OCI-LY3 (cell line): Measurements from ENCODE around the gene ING4.

Source experiments
- H2AFZ ChIP-seq: fragments of 200-600, 300-600 bp; shearing (Covaris generic); 2 replicates; pipeline ENCODE4 v1.6.0; 2014; ENCODE audit warnings: antibody characterized with exemption, low read depth, low read length
- H3K27ac ChIP-seq: fragments of 200-600, 300-600 bp; sonication (generic); 2 replicates; pipeline ENCODE4 v1.5.1; 2014; ENCODE audit warnings: mild to moderate bottlenecking, low read length, moderate library complexity, mixed read lengths
- H3K27me3 ChIP-seq: fragments of 200-600, 300-600 bp; sonication (generic); 2 replicates; pipeline ENCODE4 v1.6.1; 2014; ENCODE audit warnings: low read depth, low read length, mixed read lengths
- H3K36me3 ChIP-seq: fragments of 200-600, 300-600 bp; sonication (generic); replicated peaks from 2 replicates; pipeline ENCODE3; 2014; ENCODE audit warnings: low read depth, low read length, mixed read lengths
- H3K4me1 ChIP-seq: fragments of 300-600, 200-600 bp; sonication (generic); 2 replicates; pipeline ENCODE4 v1.6.1; 2014; ENCODE audit warnings: low read length, mixed read lengths
- H3K4me2 ChIP-seq: fragments of 200-600, 300-600 bp; sonication (generic); 2 replicates; pipeline ENCODE4 v1.6.1; 2014; ENCODE audit warnings: low read length, mixed read lengths
- H3K4me3 ChIP-seq: fragments of 300-600, 200-600 bp; sonication (generic); 2 replicates; pipeline ENCODE4 v1.5.1; 2014; ENCODE audit warnings: antibody characterized with exemption, mild to moderate bottlenecking, low read length, moderate library complexity
- H3K79me2 ChIP-seq: fragments of 300-600, 200-600 bp; shearing (Covaris generic); 2 replicates; pipeline ENCODE4 v1.6.1; 2014; ENCODE audit warnings: mild to moderate bottlenecking, low read length, mixed read lengths
- H3K9ac ChIP-seq: fragments of 300-600, 200-600 bp; shearing (Covaris generic); 2 replicates; pipeline ENCODE4 v1.6.0; 2014; ENCODE audit warnings: mild to moderate bottlenecking, low read length, moderate library complexity
- H3K9me3 ChIP-seq: fragments of 200-600, 300-600 bp; shearing (Covaris generic); 2 replicates; pipeline ENCODE4 v1.6.1; 2014; ENCODE audit warnings: low read length, mixed read lengths; ENCODE audit not compliant: insufficient read depth
- H4K20me1 ChIP-seq: fragments of 200-600, 300-600 bp; sonication (generic); 2 replicates; pipeline ENCODE4 v1.6.1; 2016; ENCODE audit warnings: low read length, mixed read lengths; ENCODE audit not compliant: insufficient read depth
- CTCF ChIP-seq: fragments of 200-600, 300-600 bp; sonication (generic); IDR thresholded peaks from 2 replicates; pipeline ENCODE4 v1.5.1; 2014; ENCODE audit warnings: antibody characterized with exemption, low read length, low read depth
- EZH2phosphoT487 ChIP-seq: fragments of 200-600 bp; shearing (Covaris generic); IDR thresholded peaks from 2 replicates; pipeline ENCODE4 v1.6.1; 2018; ENCODE audit warnings: antibody characterized with exemption, mixed run types, low read depth

Gene ING4

DNA sequence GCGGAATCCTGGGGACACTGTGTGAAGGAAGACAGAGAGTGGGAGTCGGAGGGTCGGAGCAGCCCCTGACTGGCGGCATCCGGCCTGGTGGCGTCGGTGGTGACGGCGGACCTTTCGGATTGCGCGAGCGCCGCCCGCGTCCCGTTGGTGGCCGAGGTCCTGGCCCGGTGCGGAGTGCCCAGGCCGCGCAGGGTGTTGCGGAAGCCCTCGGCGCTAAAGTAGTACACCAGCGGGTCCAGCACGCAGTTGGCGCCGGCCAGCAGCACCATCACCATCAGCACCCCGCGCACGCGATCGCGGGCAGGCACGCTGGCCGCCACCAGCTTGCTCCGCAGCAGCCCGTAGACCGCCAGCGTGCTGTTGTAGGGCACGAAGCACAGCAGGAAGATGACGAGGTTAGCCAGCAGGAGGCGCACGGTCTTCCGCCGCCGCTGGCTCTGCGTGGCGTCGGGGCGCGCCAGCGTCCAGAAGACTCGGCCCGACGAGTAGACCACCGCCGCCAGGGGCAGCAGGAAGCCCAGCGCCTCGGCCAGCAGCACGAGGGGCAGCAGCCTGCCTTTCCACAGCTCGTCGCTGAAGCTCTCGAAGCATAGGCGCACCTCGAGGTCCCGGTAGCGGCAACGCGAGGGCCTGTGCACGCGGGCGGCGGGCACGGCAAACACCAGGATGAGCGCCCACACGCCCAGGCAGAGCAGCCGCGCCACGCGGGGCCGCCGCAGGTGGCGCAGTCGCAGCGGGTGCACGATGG, 42.6 kb downstream of the ING4 start:
- H3K4me1 ChIP-seq: no peaks in the 10 kb centered on the region; the same call in 1 of the 2 replicates
- H3K4me3 ChIP-seq: no peak overlapping the region
- no peak overlapping the region for H3K4me2 ChIP-seq
- H3K27ac ChIP-seq: no peak overlapping the region
- H3K27me3 ChIP-seq: no peaks in the 10 kb centered on the region
- TF ChIP-seq EZH2phosphoT487 (no peak), CTCF (no peak)
- no peak overlapping the region for H2AFZ ChIP-seq
- no peak overlapping the region for H3K9ac ChIP-seq
- H3K9me3 ChIP-seq: no peaks in the 10 kb centered on the region
- no peaks in the 10 kb centered on the region for H3K79me2 ChIP-seq
- no peaks in the 10 kb centered on the region for H4K20me1 ChIP-seq
- no peaks in the 10 kb centered on the region for H3K36me3 ChIP-seq

- no peaks in the 10 kb centered on the region for H4K20me1 ChIP-seq
Measured at GRCh38 chr12:6618483-6619225, 44.3 kb downstream of the ING4 start.

DNA sequence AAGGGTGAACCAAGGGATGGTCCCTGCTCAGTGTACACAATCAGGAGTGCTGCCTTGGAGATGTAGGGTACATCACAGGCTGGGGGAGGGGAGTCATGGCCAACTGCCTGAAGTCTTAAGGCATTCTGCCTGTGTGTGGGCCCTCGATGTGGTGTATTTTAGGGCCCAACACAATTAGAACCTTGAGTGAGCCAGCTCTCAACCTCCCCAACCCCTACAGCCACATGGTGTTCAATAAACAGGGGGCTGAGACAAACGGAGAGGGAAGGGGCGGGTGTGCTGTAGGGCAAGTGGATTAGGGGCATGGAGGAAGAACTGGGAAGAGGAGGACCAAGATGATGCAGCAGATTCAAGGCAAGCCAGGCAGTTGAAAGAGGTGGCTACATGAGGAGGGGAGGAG, 47.1 kb downstream of the ING4 start:
- Histone ChIP-seq H4K20me1 (no peaks in the 10 kb centered on the region), H3K4me1 (peaks cover 15% of the 10 kb centered on the region), H3K9ac (no peak overlapping the region), H3K36me3 (no peaks in the 10 kb centered on the region), H3K27ac (no peak overlapping the region), H3K9me3 (no peaks in the 10 kb centered on the region), H3K27me3 (no peaks in the 10 kb centered on the region), H3K79me2 (no peaks in the 10 kb centered on the region), H3K4me3 (no peak overlapping the region), H3K4me2 (no peak overlapping the region), H2AFZ (no peak overlapping the region)
- TF ChIP-seq EZH2phosphoT487 (no peak), CTCF (no peak)

More at GRCh38 chr12:6618483-6619225, 44.3 kb downstream of the ING4 start:
- Histone ChIP-seq H3K9me3 (no peaks in the 10 kb centered on the region), H3K79me2 (no peaks in the 10 kb centered on the region), H3K27ac (no peak overlapping the region), H3K4me1 (no peaks in the 10 kb centered on the region; the same call in 1 of the 2 replicates), H2AFZ (no peak overlapping the region), H3K4me3 (no peak overlapping the region), H3K4me2 (no peak overlapping the region), H3K36me3 (no peaks in the 10 kb centered on the region), H3K27me3 (no peaks in the 10 kb centered on the region), H3K9ac (no peak overlapping the region)
- TF ChIP-seq CTCF (no peak), EZH2phosphoT487 (no peak)

DNA sequence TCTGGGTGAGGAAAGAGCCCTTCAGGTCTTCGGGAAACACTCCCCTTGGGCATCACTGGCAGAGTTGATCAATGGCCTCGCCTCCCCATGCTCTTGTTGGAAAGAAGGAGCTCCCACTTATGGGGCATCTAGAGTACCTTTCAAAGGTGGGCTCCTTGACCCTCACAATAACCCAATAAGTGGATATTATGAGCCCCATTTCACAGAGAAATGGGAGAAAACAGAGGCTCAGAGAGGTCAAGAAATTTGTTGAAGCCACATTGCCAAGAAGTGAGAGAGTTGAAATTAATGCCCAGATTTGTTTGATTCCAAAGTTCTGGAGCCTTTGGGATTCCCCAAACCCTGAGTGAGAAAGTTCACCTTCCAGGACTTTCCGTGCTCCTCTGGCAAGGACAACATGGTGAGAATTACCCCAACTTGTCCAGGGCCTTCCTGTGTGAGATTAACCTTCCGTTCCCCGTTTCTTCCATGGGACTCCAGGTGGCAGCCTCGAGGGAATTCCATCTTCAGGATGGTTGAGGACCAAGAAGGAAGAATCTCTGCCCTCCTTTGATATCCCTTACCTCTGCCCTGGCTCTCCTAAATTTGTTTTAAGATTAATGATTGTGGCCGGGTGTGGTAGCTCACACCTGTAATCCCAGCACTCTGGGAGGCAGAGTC, 48.3 kb downstream of the ING4 start:
- H3K27ac ChIP-seq: no peak overlapping the region
- no peaks in the 10 kb centered on the region for H4K20me1 ChIP-seq
- H3K9ac ChIP-seq: no peak overlapping the region
- no peaks in the 10 kb centered on the region for H3K36me3 ChIP-seq
- H3K4me3 ChIP-seq: no peak overlapping the region
- no peaks in the 10 kb centered on the region for H3K27me3 ChIP-seq
- no peak overlapping the region for H2AFZ ChIP-seq
- no peak overlapping the region for H3K4me2 ChIP-seq
- peaks cover 15% of the 10 kb centered on the region for H3K4me1 ChIP-seq
- H3K79me2 ChIP-seq: no peaks in the 10 kb centered on the region
- TF ChIP-seq CTCF (no peak), EZH2phosphoT487 (no peak)
- H3K9me3 ChIP-seq: no peaks in the 10 kb centered on the region
